ENCODE measurements around the gene SV2C.
"Not testable (repeated sequence)": the region's sequence is repeated elsewhere in the genome, so short reads cannot be mapped to it uniquely, and the experiment has no call there.

The SV2C gene, protein sequence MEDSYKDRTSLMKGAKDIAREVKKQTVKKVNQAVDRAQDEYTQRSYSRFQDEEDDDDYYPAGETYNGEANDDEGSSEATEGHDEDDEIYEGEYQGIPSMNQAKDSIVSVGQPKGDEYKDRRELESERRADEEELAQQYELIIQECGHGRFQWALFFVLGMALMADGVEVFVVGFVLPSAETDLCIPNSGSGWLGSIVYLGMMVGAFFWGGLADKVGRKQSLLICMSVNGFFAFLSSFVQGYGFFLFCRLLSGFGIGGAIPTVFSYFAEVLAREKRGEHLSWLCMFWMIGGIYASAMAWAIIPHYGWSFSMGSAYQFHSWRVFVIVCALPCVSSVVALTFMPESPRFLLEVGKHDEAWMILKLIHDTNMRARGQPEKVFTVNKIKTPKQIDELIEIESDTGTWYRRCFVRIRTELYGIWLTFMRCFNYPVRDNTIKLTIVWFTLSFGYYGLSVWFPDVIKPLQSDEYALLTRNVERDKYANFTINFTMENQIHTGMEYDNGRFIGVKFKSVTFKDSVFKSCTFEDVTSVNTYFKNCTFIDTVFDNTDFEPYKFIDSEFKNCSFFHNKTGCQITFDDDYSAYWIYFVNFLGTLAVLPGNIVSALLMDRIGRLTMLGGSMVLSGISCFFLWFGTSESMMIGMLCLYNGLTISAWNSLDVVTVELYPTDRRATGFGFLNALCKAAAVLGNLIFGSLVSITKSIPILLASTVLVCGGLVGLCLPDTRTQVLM

DNA sequence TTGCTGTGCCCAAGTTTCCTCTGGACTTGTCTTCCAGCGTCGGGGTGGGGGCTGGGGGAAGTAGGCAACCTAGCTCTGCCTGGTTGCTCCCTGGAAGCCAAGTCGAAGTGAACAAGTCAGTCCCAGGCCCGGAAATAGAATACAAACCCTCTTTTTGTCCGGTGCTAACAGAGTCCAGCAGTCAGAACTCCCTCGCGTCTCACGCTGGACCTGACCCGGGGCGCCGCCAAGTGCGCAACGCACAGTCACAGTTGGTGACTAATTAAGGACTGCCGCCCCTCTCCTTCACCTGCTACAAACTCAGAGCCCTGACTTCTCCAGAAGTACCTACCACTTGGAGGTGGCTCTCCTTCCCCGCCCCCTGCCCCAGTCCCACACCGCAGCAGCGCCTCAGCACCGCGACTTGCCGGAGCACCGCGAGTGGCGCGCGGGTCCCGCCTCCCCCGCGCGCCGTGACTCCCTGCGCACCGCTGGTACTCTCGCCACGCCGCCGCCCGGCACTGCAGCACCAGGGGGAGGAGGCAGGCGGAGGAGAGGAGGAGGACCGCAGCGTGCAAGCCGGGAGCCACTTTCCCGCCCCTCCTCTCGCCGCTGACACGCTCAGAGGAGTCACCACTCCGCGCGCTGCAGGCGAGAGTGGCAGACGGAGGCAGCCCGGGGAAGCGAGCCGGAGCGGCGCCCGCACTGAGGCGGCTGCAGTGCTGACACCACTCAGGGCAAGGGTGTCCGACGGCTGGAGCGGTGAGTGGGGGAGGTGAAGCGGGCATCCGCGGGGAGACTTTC lies at the start of gene SV2C:
TSS of gene SV2C (plus strand) at position 612 of the 783 bp plus-strand sequence. CDS start 48,368 bp downstream, outside the sequence.
- no peaks in the 10 kb centered on the region for H3K4me1 ChIP-seq
- no peak within 1 kb of the TSS for H3K9ac ChIP-seq
- H3K9me3 ChIP-seq (ENCODE audit: control insufficient read depth, low read length): no peaks in the 10 kb centered on the region
- H3K36me3 ChIP-seq (ENCODE audit: control insufficient read depth, insufficient read depth, low read length): no peaks in the 10 kb centered on the region
- peak within 1 kb of the TSS; percentile 56 for H2AFZ ChIP-seq
- TF ChIP-seq, protein P1, sequence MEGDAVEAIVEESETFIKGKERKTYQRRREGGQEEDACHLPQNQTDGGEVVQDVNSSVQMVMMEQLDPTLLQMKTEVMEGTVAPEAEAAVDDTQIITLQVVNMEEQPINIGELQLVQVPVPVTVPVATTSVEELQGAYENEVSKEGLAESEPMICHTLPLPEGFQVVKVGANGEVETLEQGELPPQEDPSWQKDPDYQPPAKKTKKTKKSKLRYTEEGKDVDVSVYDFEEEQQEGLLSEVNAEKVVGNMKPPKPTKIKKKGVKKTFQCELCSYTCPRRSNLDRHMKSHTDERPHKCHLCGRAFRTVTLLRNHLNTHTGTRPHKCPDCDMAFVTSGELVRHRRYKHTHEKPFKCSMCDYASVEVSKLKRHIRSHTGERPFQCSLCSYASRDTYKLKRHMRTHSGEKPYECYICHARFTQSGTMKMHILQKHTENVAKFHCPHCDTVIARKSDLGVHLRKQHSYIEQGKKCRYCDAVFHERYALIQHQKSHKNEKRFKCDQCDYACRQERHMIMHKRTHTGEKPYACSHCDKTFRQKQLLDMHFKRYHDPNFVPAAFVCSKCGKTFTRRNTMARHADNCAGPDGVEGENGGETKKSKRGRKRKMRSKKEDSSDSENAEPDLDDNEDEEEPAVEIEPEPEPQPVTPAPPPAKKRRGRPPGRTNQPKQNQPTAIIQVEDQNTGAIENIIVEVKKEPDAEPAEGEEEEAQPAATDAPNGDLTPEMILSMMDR (IDR thresholded peaks at IDR 0.05): no peak
- H3K4me2 ChIP-seq (ENCODE audit: low read length): peak within 1 kb of the TSS; percentile 44
- H3K27ac ChIP-seq: no peak within 1 kb of the TSS
- H3K27me3 ChIP-seq (ENCODE audit: control insufficient read depth, insufficient read depth, low read length): no peaks in the 10 kb centered on the region
- H3K79me2 ChIP-seq: no peaks in the 10 kb centered on the region
- H3K4me3 ChIP-seq (ENCODE audit: low read depth, low read length): no peak within 1 kb of the TSS

- not testable (repeated sequence) for H3K36me3 ChIP-seq (ENCODE audit: control insufficient read depth, insufficient read depth, low read length); H3K4me2 ChIP-seq (ENCODE audit: low read length); H3K9ac ChIP-seq; H3K4me3 ChIP-seq (ENCODE audit: low read depth, low read length); H3K9me3 ChIP-seq (ENCODE audit: control insufficient read depth, low read length); H3K4me1 ChIP-seq; H3K27me3 ChIP-seq (ENCODE audit: control insufficient read depth, insufficient read depth, low read length); H3K79me2 ChIP-seq; H3K27ac ChIP-seq; H2AFZ ChIP-seq
These were observed 45.4 kb upstream of the SV2C start for GRCh38 chr5:76037736-76038151.

GRCh38 chr5:76038212-76038611 lies 45.0 kb upstream of the SV2C start:
- Histone ChIP-seq H3K4me2 (ENCODE audit: low read length) (no peak overlapping the region), H3K79me2 (no peaks in the 10 kb centered on the region), H3K4me3 (ENCODE audit: low read depth, low read length) (no peak overlapping the region), H3K9ac (no peak overlapping the region), H3K9me3 (ENCODE audit: control insufficient read depth, low read length) (no peaks in the 10 kb centered on the region), H3K36me3 (ENCODE audit: control insufficient read depth, insufficient read depth, low read length) (no peaks in the 10 kb centered on the region), H3K27ac (no peak overlapping the region), H3K4me1 (no peaks in the 10 kb centered on the region), H2AFZ (no peak overlapping the region), H3K27me3 (ENCODE audit: control insufficient read depth, insufficient read depth, low read length) (no peaks in the 10 kb centered on the region)
- TF ChIP-seq, protein P1 (IDR thresholded peaks at IDR 0.05): no peak

- TF ChIP-seq, protein P1 (IDR thresholded peaks at IDR 0.05): no peak
- Histone ChIP-seq H3K9me3 (ENCODE audit: control insufficient read depth, low read length) (no peaks in the 10 kb centered on the region), H3K79me2 (no peaks in the 10 kb centered on the region), H3K9ac (no peak overlapping the region), H3K27me3 (ENCODE audit: control insufficient read depth, insufficient read depth, low read length) (no peaks in the 10 kb centered on the region), H3K4me3 (ENCODE audit: low read depth, low read length) (no peak overlapping the region), H3K4me1 (no peaks in the 10 kb centered on the region), H2AFZ (no peak overlapping the region), H3K27ac (no peak overlapping the region), H3K36me3 (ENCODE audit: control insufficient read depth, insufficient read depth, low read length) (no peaks in the 10 kb centered on the region), H3K4me2 (ENCODE audit: low read length) (no peak overlapping the region)
These were observed 42.4 kb upstream of the SV2C start for GRCh38 chr5:76040806-76041205.

GRCh38 chr5:76041863-76042262 lies 41.3 kb upstream of the SV2C start:
- Histone ChIP-seq H3K79me2 (no peaks in the 10 kb centered on the region), H3K4me3 (ENCODE audit: low read depth, low read length) (no peak overlapping the region), H3K27me3 (ENCODE audit: control insufficient read depth, insufficient read depth, low read length) (no peaks in the 10 kb centered on the region), H3K27ac (no peak overlapping the region), H3K9ac (no peak overlapping the region), H3K4me2 (ENCODE audit: low read length) (no peak overlapping the region), H3K36me3 (ENCODE audit: control insufficient read depth, insufficient read depth, low read length) (no peaks in the 10 kb centered on the region), H2AFZ (no peak overlapping the region), H3K9me3 (ENCODE audit: control insufficient read depth, low read length) (no peaks in the 10 kb centered on the region), H3K4me1 (no peaks in the 10 kb centered on the region)
- TF ChIP-seq, protein P1 (IDR thresholded peaks at IDR 0.05): no peak
